Measurements from ENCODE around the gene PDCD4. TPM values are rescaled to one million over a fixed set of nuclear protein-coding genes. Genes with fewer than 3 reads are reported as not detected.

The PDCD4 gene
- total and polyA plus RNA-seq, 2 of the 13 experiments (the other 11 are each of a cell fraction or from before 2014, with no cell fraction given): 22.8 to 56.2 TPM

- TF ChIP-seq ZNF121 (CRISPR knock-in tag; IDR thresholded peaks at IDR 0.05): no peak
- TF ChIP-seq HDAC1 (CRISPR knock-in tag; IDR thresholded peaks at IDR 0.05): peak; percentile 88
- no peak for TF ChIP-seq HIC2 (CRISPR knock-in tag; IDR thresholded peaks at IDR 0.05; ENCODE audit: low read depth)
- TF ChIP-seq PREB (CRISPR knock-in tag; IDR thresholded peaks at IDR 0.05): no peak
- no peak for TF ChIP-seq MED8 (CRISPR knock-in tag; IDR thresholded peaks at IDR 0.05; ENCODE audit: insufficient replicate concordance)
- TF ChIP-seq FUBP1 (CRISPR knock-in tag; IDR thresholded peaks at IDR 0.05; ENCODE audit: borderline replicate concordance): no peak
- TF ChIP-seq CEBPB (IDR thresholded peaks at IDR 0.05; ENCODE audit: borderline replicate concordance, low read depth, low read length): no peak
- peak; percentile 87; the same call in 1 of the 2 replicates for TF ChIP-seq MTF2 (CRISPR knock-in tag; IDR thresholded peaks at IDR 0.05; ENCODE audit: borderline replicate concordance)
- no peak for TF ChIP-seq IKZF1 (IDR thresholded peaks at IDR 0.05)
- peak; percentile 93 for TF ChIP-seq ZNF598 (CRISPR knock-in tag; IDR thresholded peaks at IDR 0.05; ENCODE audit: borderline replicate concordance)
- no peak; the same call in 1 of the 2 replicates for TF ChIP-seq GATA4 (IDR thresholded peaks at IDR 0.05; ENCODE audit: borderline replicate concordance, low read depth)
- TF ChIP-seq ZFP1 (CRISPR knock-in tag; IDR thresholded peaks at IDR 0.05): no peak; the same call in 1 of the 2 replicates
- TF ChIP-seq ETV6 (CRISPR knock-in tag; conservative IDR thresholded peaks at IDR 0.05): 0 out of 2 replicates have a peak, but pooled peaks have one; percentile 28
- TF ChIP-seq TMF1 (CRISPR knock-in tag; IDR thresholded peaks at IDR 0.05; ENCODE audit: low read depth): no peak
- TF ChIP-seq FOXJ3 (CRISPR knock-in tag; IDR thresholded peaks at IDR 0.05; ENCODE audit: borderline replicate concordance): peak; percentile 54; the same call in 1 of the 2 replicates
- no peak for TF ChIP-seq EHMT2 (IDR thresholded peaks at IDR 0.05; ENCODE audit: borderline replicate concordance, low read depth, low read length)
- 0 out of 2 replicates have a peak, but pooled peaks have one; percentile 65 for TF ChIP-seq ZNF296 (CRISPR knock-in tag; conservative IDR thresholded peaks at IDR 0.05)
- no peak for TF ChIP-seq TBP (CRISPR knock-in tag; IDR thresholded peaks at IDR 0.05)
- no peak for TF ChIP-seq ZNF34 (CRISPR knock-in tag; IDR thresholded peaks at IDR 0.05; ENCODE audit: borderline replicate concordance)
- no peak for TF ChIP-seq MAF1 (CRISPR knock-in tag; IDR thresholded peaks at IDR 0.05; ENCODE audit: borderline replicate concordance)
- no peak for TF ChIP-seq ZNF883 (CRISPR knock-in tag; IDR thresholded peaks at IDR 0.05; ENCODE audit: not compliant biosample characterization)
- no peak for TF ChIP-seq REL (CRISPR knock-in tag; conservative IDR thresholded peaks at IDR 0.05)
- TF ChIP-seq ZNF740 (CRISPR knock-in tag; IDR thresholded peaks at IDR 0.05): 0 out of 2 replicates have a peak, but pooled peaks have one; percentile 30
- no peak for TF ChIP-seq SPEN (CRISPR knock-in tag; IDR thresholded peaks at IDR 0.05; ENCODE audit: low read depth)
- no peak; the same call in 1 of the 2 replicates for TF ChIP-seq RXRB (CRISPR knock-in tag; IDR thresholded peaks at IDR 0.05; ENCODE audit: borderline replicate concordance)
- no peak for TF ChIP-seq CHD4 (IDR thresholded peaks at IDR 0.05; ENCODE audit: borderline replicate concordance, low read length)
Measured at GRCh38 chr10:110918643-110919348, 47.1 kb downstream of the PDCD4 start, which contains the start of gene BBIP1 (continued).
